ENCODE results near the gene LFNG.
A peak's percentile ranks its signal among the peaks of the same experiment; 100 is the strongest.

Gene LFNG

GRCh38 chr7:2519119-2519930 lies at the start of gene LFNG:
Gene LFNG, plus strand, starts transcription at chr7:2519774. Its CDS starts 88 bp downstream, at chr7:2519862.
- H3K27ac ChIP-seq, result peak within 1 kb of the TSS in 20 of 21 experiments; percentile 25 to 94 (median 75)
- H3K4me3 ChIP-seq, result peak within 1 kb of the TSS; percentile 40 to 83 (median 62)

- Histone ChIP-seq H3K4me3 (no peak overlapping the region), H3K27ac (peak overlapping the region in 1 of 21 experiments; percentile 17)
Measured at GRCh38 chr7:2470204-2471021, 49.2 kb upstream of the LFNG start.

GRCh38 chr7:2471022-2471329 lies 48.6 kb upstream of the LFNG start:
- H3K27ac ChIP-seq, result no peak overlapping the region
- H3K4me3 ChIP-seq, result no peak overlapping the region

- no peak overlapping the region for H3K27ac ChIP-seq
- H3K4me3 ChIP-seq, result no peak overlapping the region
Measured at GRCh38 chr7:2471396-2471795, 48.2 kb upstream of the LFNG start.

GRCh38 chr7:2472739-2473138 lies 46.8 kb upstream of the LFNG start:
- H3K27ac ChIP-seq, result no peak overlapping the region
- H3K4me3 ChIP-seq, result no peak overlapping the region

GRCh38 chr7:2473496-2474180 lies 45.9 kb upstream of the LFNG start:
- H3K4me3 ChIP-seq, result no peak overlapping the region
- H3K27ac ChIP-seq, result no peak overlapping the region

- H3K4me3 ChIP-seq, result no peak overlapping the region
- no peak overlapping the region for H3K27ac ChIP-seq
Measured at GRCh38 chr7:2474224-2474623, 45.4 kb upstream of the LFNG start.

- no peak overlapping the region for H3K27ac ChIP-seq
- no peak overlapping the region for H3K4me3 ChIP-seq
Measured at GRCh38 chr7:2474813-2475677, 44.5 kb upstream of the LFNG start.

GRCh38 chr7:2475678-2476015 lies 43.9 kb upstream of the LFNG start:
- no peak overlapping the region for H3K4me3 ChIP-seq

GRCh38 chr7:2476298-2476697 lies 43.3 kb upstream of the LFNG start, which contains the start of gene GRIFIN:
Gene GRIFIN, minus strand, starts transcription at chr7:2476398. Its CDS starts 15 bp downstream, at chr7:2476383.
- H3K4me3 ChIP-seq, result no peak within 1 kb of the TSS
- H3K27ac ChIP-seq, result no peak within 1 kb of the TSS

More at GRCh38 chr7:2475678-2476015, 43.9 kb upstream of the LFNG start:
- H3K27ac ChIP-seq, result no peak overlapping the region

- Histone ChIP-seq H3K27ac (no peak overlapping the region), H3K4me3 (no peak overlapping the region)
Measured at GRCh38 chr7:2476776-2477446, 42.7 kb upstream of the LFNG start.

GRCh38 chr7:2477447-2478398 lies 41.9 kb upstream of the LFNG start:
- peak overlapping the region in 4 of 21 experiments; percentile 3 to 11 (median 4) for H3K27ac ChIP-seq
- H3K4me3 ChIP-seq, result no peak overlapping the region

- Histone ChIP-seq H3K27ac (peak overlapping the region in 6 of 21 experiments; percentile 3 to 17 (median 8)), H3K4me3 (no peak overlapping the region)
Measured at GRCh38 chr7:2478399-2478785, 41.2 kb upstream of the LFNG start.

- H3K27ac ChIP-seq, result peak overlapping the region in 3 of 21 experiments; percentile 5 to 17 (median 10)
Measured at GRCh38 chr7:2478800-2479199, 40.8 kb upstream of the LFNG start.

GRCh38 chr7:2479276-2480069 lies 40.1 kb upstream of the LFNG start:
- H3K4me3 ChIP-seq, result no peak overlapping the region
- peak overlapping the region in 1 of 21 experiments; percentile 17 for H3K27ac ChIP-seq

More at GRCh38 chr7:2478800-2479199, 40.8 kb upstream of the LFNG start:
- H3K4me3 ChIP-seq, result no peak overlapping the region

- Histone ChIP-seq H3K4me3 (no peak overlapping the region), H3K27ac (no peak overlapping the region)
Measured at GRCh38 chr7:2480070-2480408, 39.5 kb upstream of the LFNG start.

GRCh38 chr7:2481195-2481594 lies 38.4 kb upstream of the LFNG start:
- no peak overlapping the region for H3K4me3 ChIP-seq
- no peak overlapping the region for H3K27ac ChIP-seq

Measured in skin epidermis (tissue), 12 donors.